H9 (cell line): Measurements from ENCODE around the gene ZNF555. TPM values are rescaled to one million over a fixed set of nuclear protein-coding genes. Genes with fewer than 3 reads are reported as not detected.
A peak's percentile ranks its signal among the peaks of the same experiment; 100 is the strongest.

ENCODE experiments used
- DNase-seq: peaks from one replicate; pipeline ENCODE4 v3.0.0-alpha.2; 2017
- H2AFZ ChIP-seq: one replicate; pipeline ENCODE4 v1.6.1; 2013; ENCODE audit warnings: mild to moderate bottlenecking, low read length, control low read depth, moderate library complexity
- H2AK5ac ChIP-seq: 2 replicates; pipeline ENCODE4 v1.6.1; 2013; ENCODE audit warnings: low read length, control low read depth, mixed read lengths; ENCODE audit not compliant: insufficient read length
- H2BK120ac ChIP-seq: one replicate; pipeline ENCODE4 v1.6.1; 2013; ENCODE audit warnings: low read depth, mild to moderate bottlenecking, low read length, control low read depth, inconsistent platforms; ENCODE audit not compliant: poor library complexity, severe bottlenecking
- H2BK12ac ChIP-seq: 2 replicates; pipeline ENCODE4 v1.6.1; 2013; ENCODE audit warnings: low read length, control low read depth, mixed read lengths, low read depth; ENCODE audit not compliant: insufficient read length
- H2BK15ac ChIP-seq: 2 replicates; pipeline ENCODE4 v1.6.1; 2013; ENCODE audit warnings: low read depth, low read length, control low read depth
- H2BK20ac ChIP-seq: one replicate; pipeline ENCODE4 v1.6.1; 2013; ENCODE audit warnings: low read depth, mild to moderate bottlenecking, low read length, control low read depth, inconsistent platforms; ENCODE audit not compliant: poor library complexity, severe bottlenecking
- H2BK5ac ChIP-seq: 2 replicates; pipeline ENCODE4 v1.6.1; 2013; ENCODE audit warnings: low read length, control low read depth, mixed read lengths; ENCODE audit not compliant: insufficient read length
- H3K14ac ChIP-seq: 2 replicates; pipeline ENCODE4 v1.6.1; 2013; ENCODE audit warnings: low read length, control low read depth; ENCODE audit not compliant: insufficient read depth
- H3K18ac ChIP-seq: 2 replicates; pipeline ENCODE4 v1.6.1; 2013; ENCODE audit warnings: low read depth, mild to moderate bottlenecking, mixed read lengths, low read length, control low read depth; ENCODE audit not compliant: insufficient read length
- H3K23ac ChIP-seq: 2 replicates; pipeline ENCODE4 v1.6.1; 2013; ENCODE audit warnings: low read length, control low read depth, mixed read lengths, low read depth; ENCODE audit not compliant: insufficient read length
- H3K23me2 ChIP-seq: 2 replicates; pipeline ENCODE4 v1.6.1; 2013; ENCODE audit warnings: low read depth, mild to moderate bottlenecking, mixed read lengths, low read length, control low read depth; ENCODE audit not compliant: insufficient read length, poor library complexity, severe bottlenecking
- H3K27ac ChIP-seq: 2 replicates; pipeline ENCODE4 v1.5.1; 2013; ENCODE audit warnings: low read length, control low read depth, mixed read lengths, low read depth; ENCODE audit not compliant: insufficient read length
- H3K27me3 ChIP-seq: 2 replicates; pipeline ENCODE4 v1.6.1; 2013; ENCODE audit warnings: low read length, control low read depth, inconsistent platforms; ENCODE audit not compliant: insufficient read depth
- H3K4ac ChIP-seq: 2 replicates; pipeline ENCODE4 v1.6.1; 2013; ENCODE audit warnings: low read depth, mild to moderate bottlenecking, control low read depth, inconsistent platforms, low read length, moderate library complexity
- H3K4me1 ChIP-seq: 2 replicates; pipeline ENCODE4 v1.6.1; 2013; ENCODE audit warnings: low read length, control low read depth, inconsistent platforms; ENCODE audit not compliant: insufficient read depth
- H3K4me2 ChIP-seq: 2 replicates; pipeline ENCODE4 v1.6.1; 2013; ENCODE audit warnings: low read length, control low read depth, mixed read lengths; ENCODE audit not compliant: insufficient read length, insufficient read depth
- H3K56ac ChIP-seq: 2 replicates; pipeline ENCODE4 v1.6.1; 2013; ENCODE audit warnings: low read depth, mild to moderate bottlenecking, mixed read lengths, low read length, control low read depth; ENCODE audit not compliant: insufficient read length
- H3K79me1 ChIP-seq: 2 replicates; pipeline ENCODE4 v1.6.1; 2013; ENCODE audit warnings: low read depth, mild to moderate bottlenecking, moderate library complexity, low read length, control low read depth, inconsistent platforms; ENCODE audit not compliant: insufficient read depth, poor library complexity, severe bottlenecking
- H3K79me2 ChIP-seq: 2 replicates; pipeline ENCODE4 v1.6.1; 2013; ENCODE audit warnings: low read length, control low read depth, inconsistent platforms; ENCODE audit not compliant: insufficient read depth
- H3K9ac ChIP-seq: 2 replicates; pipeline ENCODE4 v1.6.1; 2013; ENCODE audit warnings: low read length, control low read depth, mixed read lengths; ENCODE audit not compliant: insufficient read length; ENCODE audit errors: extremely low read depth
- H3K9me3 ChIP-seq: one replicate; pipeline ENCODE4 v1.6.1; 2013; ENCODE audit warnings: low read depth, low read length, inconsistent platforms; ENCODE audit not compliant: control insufficient read depth
- H3T11ph ChIP-seq: one replicate; pipeline ENCODE4 v1.6.1; 2013; ENCODE audit warnings: mild to moderate bottlenecking, low read length, control low read depth, inconsistent platforms
- H4K20me1 ChIP-seq: one replicate; pipeline ENCODE4 v1.6.1; 2013; ENCODE audit not compliant: control insufficient read depth, insufficient read length, insufficient read depth
- H4K5ac ChIP-seq: 2 replicates; pipeline ENCODE4 v1.6.1; 2013; ENCODE audit warnings: low read depth, mild to moderate bottlenecking, mixed read lengths, low read length, control low read depth; ENCODE audit not compliant: insufficient read length
- H4K8ac ChIP-seq: replicated peaks from 2 replicates; pipeline ENCODE4 v1.6.1; 2013; ENCODE audit warnings: low read length, control low read depth, mixed read lengths, low read depth; ENCODE audit not compliant: insufficient read length
- H4K91ac ChIP-seq: 2 replicates; pipeline ENCODE4 v1.6.1; 2013; ENCODE audit warnings: low read depth, mild to moderate bottlenecking, moderate library complexity, mixed read lengths, low read length, control low read depth; ENCODE audit not compliant: insufficient read length
- H3K27ac Mint-ChIP-seq, 3 experiments: 2 replicates in 2 of 3; 3 replicates in 1 of 3; pipeline ENCODE4 v1.8.0; 2020 to 2021; ENCODE audit warnings: mixed read lengths in 3 of 3, mild to moderate bottlenecking in 1 of 3, moderate library complexity in 1 of 3
- H3K27me3 Mint-ChIP-seq: 2 replicates; pipeline ENCODE4 v1.8.0; 2021; ENCODE audit warnings: low read depth, mild to moderate bottlenecking, moderate library complexity, mixed read lengths
- H3K36me3 Mint-ChIP-seq, 3 experiments: 2 replicates in 2 of 3; 3 replicates in 1 of 3; pipeline ENCODE4 v1.8.0; 2020 to 2021; ENCODE audit warnings: low read depth in 3 of 3, mixed read lengths in 3 of 3; ENCODE audit not compliant: insufficient read depth in 1 of 3
- H3K4me1 Mint-ChIP-seq, 2 experiments: 2 replicates each; pipeline ENCODE4 v1.8.0; 2020; ENCODE audit warnings: mixed read lengths in 2 of 2
- H3K4me3 Mint-ChIP-seq, 2 experiments: 2 replicates in 1 of 2; 3 replicates in 1 of 2; pipeline ENCODE4 v1.8.0; 2020 to 2021; ENCODE audit warnings: mild to moderate bottlenecking in 2 of 2, mixed read lengths in 2 of 2, moderate library complexity in 1 of 2
- H3K9me3 Mint-ChIP-seq, 2 experiments: 2 replicates in 1 of 2; 3 replicates in 1 of 2; pipeline ENCODE4 v1.8.0; 2020; ENCODE audit warnings: mild to moderate bottlenecking in 2 of 2, mixed read lengths in 2 of 2, moderate library complexity in 1 of 2
- WGBS: extraction: QIAGEN DNeasy Blood & Tissue Kit; methylation state at CpG from one replicate; pipeline ENCODE4 v1.1.7; 2013; ENCODE audit warnings: missing lambda C conversion rate, low lambda C conversion rate, mixed read lengths; ENCODE audit not compliant: insufficient read length; ENCODE audit errors: extremely low coverage; 5-methylcytosine and 5-hydroxymethylcytosine counted together
- total RNA-seq: library from RNA; stranded (reverse); gene quantifications from 2 replicates; pipeline ENCODE4 v1.2.1, GENCODE V29; 2021
- TF ChIP-seq, protein P1 (sequence below): fragments of 200-600 bp; sonication (generic); conservative IDR thresholded peaks from 3 replicates; pipeline ENCODE4 v1.8.0; 2021; ENCODE audit warnings: antibody characterized with exemption, mild to moderate bottlenecking

Gene ZNF555
- total RNA-seq, 1 experiment from 2014 or later = 7.8 TPM

- H3K27ac ChIP-seq = no peak within 1 kb of the TSS
- TF ChIP-seq, protein P1, sequence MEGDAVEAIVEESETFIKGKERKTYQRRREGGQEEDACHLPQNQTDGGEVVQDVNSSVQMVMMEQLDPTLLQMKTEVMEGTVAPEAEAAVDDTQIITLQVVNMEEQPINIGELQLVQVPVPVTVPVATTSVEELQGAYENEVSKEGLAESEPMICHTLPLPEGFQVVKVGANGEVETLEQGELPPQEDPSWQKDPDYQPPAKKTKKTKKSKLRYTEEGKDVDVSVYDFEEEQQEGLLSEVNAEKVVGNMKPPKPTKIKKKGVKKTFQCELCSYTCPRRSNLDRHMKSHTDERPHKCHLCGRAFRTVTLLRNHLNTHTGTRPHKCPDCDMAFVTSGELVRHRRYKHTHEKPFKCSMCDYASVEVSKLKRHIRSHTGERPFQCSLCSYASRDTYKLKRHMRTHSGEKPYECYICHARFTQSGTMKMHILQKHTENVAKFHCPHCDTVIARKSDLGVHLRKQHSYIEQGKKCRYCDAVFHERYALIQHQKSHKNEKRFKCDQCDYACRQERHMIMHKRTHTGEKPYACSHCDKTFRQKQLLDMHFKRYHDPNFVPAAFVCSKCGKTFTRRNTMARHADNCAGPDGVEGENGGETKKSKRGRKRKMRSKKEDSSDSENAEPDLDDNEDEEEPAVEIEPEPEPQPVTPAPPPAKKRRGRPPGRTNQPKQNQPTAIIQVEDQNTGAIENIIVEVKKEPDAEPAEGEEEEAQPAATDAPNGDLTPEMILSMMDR = peak; percentile 95
- WGBS = no CpG with 5 or more reads among the region's 64 CpGs
Measured at GRCh38 chr19:2819540-2820111, 21.6 kb upstream of the ZNF555 start, which contains the start of gene ZNF554. Gene ZNF554, plus strand, starts transcription at chr19:2819868. Its CDS starts 204 bp downstream, at chr19:2820072.

More at GRCh38 chr19:2819540-2820111, 21.6 kb upstream of the ZNF555 start, which contains the start of gene ZNF554:
- Mint-ChIP-seq H3K9me3 (peaks cover 0 to 4% of the 10 kb centered on the region in 2 experiments; a peak in 4 of 5 replicates), H3K4me1 (peaks cover 3% of the 10 kb centered on the region in 2 experiments; a peak in 1 of 4 replicates), H3K4me3 (peak within 1 kb of the TSS; percentile 83 to 96), H3K27ac (peak within 1 kb of the TSS in 1 of 3 experiments; percentile 61; a peak in 1 of 7 replicates), H3K27me3 (peaks cover 1% of the 10 kb centered on the region), H3K36me3 (peaks cover 9 to 13% (median 12%) of the 10 kb centered on the region in 3 experiments)
- H3K27me3 ChIP-seq = no peaks in the 10 kb centered on the region
- no peaks in the 10 kb centered on the region for H3K4me1 ChIP-seq
- no peaks in the 10 kb centered on the region for H3K23me2 ChIP-seq
- no peaks in the 10 kb centered on the region for H3K79me2 ChIP-seq
- peak; percentile 97 for DNase-seq
- no peak within 1 kb of the TSS for H2BK15ac ChIP-seq
- no peaks in the 10 kb centered on the region for H3K9me3 ChIP-seq
- H3K18ac ChIP-seq = no peak within 1 kb of the TSS
- no peak within 1 kb of the TSS for H4K8ac ChIP-seq
- H3K4ac ChIP-seq = no peak within 1 kb of the TSS
- peak within 1 kb of the TSS; percentile 27 for H3K9ac ChIP-seq
- H2BK12ac ChIP-seq = no peak within 1 kb of the TSS
- H3T11ph ChIP-seq = no peak within 1 kb of the TSS
- peak within 1 kb of the TSS; percentile 55 for H3K4me2 ChIP-seq
- H3K79me1 ChIP-seq = no peaks in the 10 kb centered on the region
- H2AK5ac ChIP-seq = no peak within 1 kb of the TSS
- H3K14ac ChIP-seq = no peak within 1 kb of the TSS
- H2BK5ac ChIP-seq = no peak within 1 kb of the TSS
- no peak within 1 kb of the TSS for H2AFZ ChIP-seq
- H4K91ac ChIP-seq = no peak within 1 kb of the TSS
- no peak within 1 kb of the TSS for H2BK20ac ChIP-seq
- H2BK120ac ChIP-seq = no peak within 1 kb of the TSS
- peaks cover 2% of the 10 kb centered on the region for H4K20me1 ChIP-seq
- no peak within 1 kb of the TSS for H3K23ac ChIP-seq
- H3K56ac ChIP-seq = no peak within 1 kb of the TSS
- no peak within 1 kb of the TSS for H4K5ac ChIP-seq
